A549 (cell line): ENCODE results near the gene SRA1.
"Not testable (repeated sequence)": the region's sequence is repeated elsewhere in the genome, so short reads cannot be mapped to it uniquely, and the experiment has no call there.

ENCODE experiments used
- EHMT2 ChIP-seq: fragments of 200-600 bp; sonication (generic); IDR thresholded peaks from 2 replicates; pipeline ENCODE4 v1.6.1; 2016; ENCODE audit warnings: antibody characterized with exemption, low read depth, mild to moderate bottlenecking, moderate library complexity
- HDAC2 ChIP-seq: fragments of 200-600 bp; sonication (generic); IDR thresholded peaks from 2 replicates; pipeline ENCODE4 v1.6.1; 2016
- JUN ChIP-seq, 2 experiments: fragments of >200 bp; sonication (Bioruptor Twin); formaldehyde crosslinking; IDR thresholded peaks; 2 replicates in 1 of 2; 3 replicates in 1 of 2; pipeline ENCODE4 v1.6.1; 2016 to 2017
- MAFK ChIP-seq: fragments of 450-650 bp; IDR thresholded peaks from 2 replicates; pipeline ENCODE4 v1.6.1; 2014; ENCODE audit not compliant: partially characterized antibody
- PHF8 ChIP-seq: fragments of 200-600 bp; sonication (generic); IDR thresholded peaks from 2 replicates; pipeline ENCODE4 v1.6.1; 2016; ENCODE audit warnings: low read depth, mild to moderate bottlenecking, antibody characterized with exemption, moderate library complexity, borderline replicate concordance
- POLR2A ChIP-seq: IDR thresholded peaks from 2 replicates; pipeline ENCODE4 v1.6.1; 2012; ENCODE audit warnings: mild to moderate bottlenecking, low read length
- SREBF2 ChIP-seq: fragments of 450-650 bp; IDR thresholded peaks from 2 replicates; pipeline ENCODE4 v1.6.1; 2014; ENCODE audit warnings: mild to moderate bottlenecking, moderate library complexity
- TFCP2L1 ChIP-seq: fragments of 250-450 bp; sonication (Bioruptor Pico); IDR thresholded peaks from 2 replicates; pipeline ENCODE4 v1.5.0; 2021; ENCODE audit warnings: mild to moderate bottlenecking
- TF ChIP-seq, protein P1 (sequence below): fragments of >200 bp; sonication (Bioruptor Twin); formaldehyde crosslinking; IDR thresholded peaks from 3 replicates; pipeline ENCODE4 v1.5.1; 2016
- TF ChIP-seq, protein P2 (sequence below): fragments of 200-600 bp; sonication (generic); IDR thresholded peaks from 2 replicates; pipeline ENCODE4 v1.6.1; 2016; ENCODE audit warnings: antibody characterized with exemption, mild to moderate bottlenecking, moderate library complexity

DNA sequence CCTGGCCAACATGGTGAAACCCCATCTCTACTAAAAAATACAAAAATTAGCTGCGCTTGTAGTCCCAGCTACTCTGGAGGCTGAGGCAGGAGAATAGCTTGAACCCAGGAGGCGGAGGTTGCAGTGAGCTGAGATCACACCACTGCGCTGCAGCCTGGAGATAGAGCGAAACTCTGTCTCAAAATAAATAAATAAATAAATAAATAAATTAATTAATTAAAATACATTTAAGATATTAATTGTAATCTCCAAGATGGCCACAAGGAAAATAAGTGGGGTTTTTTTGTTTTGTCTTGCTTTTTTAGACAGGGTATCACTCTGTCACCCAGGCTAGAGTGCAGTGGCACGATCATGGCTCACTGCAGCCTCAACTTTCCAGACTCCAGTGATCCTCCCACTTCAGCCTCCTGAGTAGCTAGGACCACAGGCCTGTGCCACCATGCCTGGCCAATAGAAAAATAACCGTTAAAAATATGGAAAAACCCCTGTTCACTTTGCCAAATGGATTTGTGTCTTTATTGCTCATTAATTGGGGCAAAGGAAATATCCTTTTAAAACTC is 22.0 kb upstream of the SRA1 start:
- TF ChIP-seq, protein P1, sequence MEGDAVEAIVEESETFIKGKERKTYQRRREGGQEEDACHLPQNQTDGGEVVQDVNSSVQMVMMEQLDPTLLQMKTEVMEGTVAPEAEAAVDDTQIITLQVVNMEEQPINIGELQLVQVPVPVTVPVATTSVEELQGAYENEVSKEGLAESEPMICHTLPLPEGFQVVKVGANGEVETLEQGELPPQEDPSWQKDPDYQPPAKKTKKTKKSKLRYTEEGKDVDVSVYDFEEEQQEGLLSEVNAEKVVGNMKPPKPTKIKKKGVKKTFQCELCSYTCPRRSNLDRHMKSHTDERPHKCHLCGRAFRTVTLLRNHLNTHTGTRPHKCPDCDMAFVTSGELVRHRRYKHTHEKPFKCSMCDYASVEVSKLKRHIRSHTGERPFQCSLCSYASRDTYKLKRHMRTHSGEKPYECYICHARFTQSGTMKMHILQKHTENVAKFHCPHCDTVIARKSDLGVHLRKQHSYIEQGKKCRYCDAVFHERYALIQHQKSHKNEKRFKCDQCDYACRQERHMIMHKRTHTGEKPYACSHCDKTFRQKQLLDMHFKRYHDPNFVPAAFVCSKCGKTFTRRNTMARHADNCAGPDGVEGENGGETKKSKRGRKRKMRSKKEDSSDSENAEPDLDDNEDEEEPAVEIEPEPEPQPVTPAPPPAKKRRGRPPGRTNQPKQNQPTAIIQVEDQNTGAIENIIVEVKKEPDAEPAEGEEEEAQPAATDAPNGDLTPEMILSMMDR: not testable (repeated sequence)
- TF ChIP-seq, protein P2, sequence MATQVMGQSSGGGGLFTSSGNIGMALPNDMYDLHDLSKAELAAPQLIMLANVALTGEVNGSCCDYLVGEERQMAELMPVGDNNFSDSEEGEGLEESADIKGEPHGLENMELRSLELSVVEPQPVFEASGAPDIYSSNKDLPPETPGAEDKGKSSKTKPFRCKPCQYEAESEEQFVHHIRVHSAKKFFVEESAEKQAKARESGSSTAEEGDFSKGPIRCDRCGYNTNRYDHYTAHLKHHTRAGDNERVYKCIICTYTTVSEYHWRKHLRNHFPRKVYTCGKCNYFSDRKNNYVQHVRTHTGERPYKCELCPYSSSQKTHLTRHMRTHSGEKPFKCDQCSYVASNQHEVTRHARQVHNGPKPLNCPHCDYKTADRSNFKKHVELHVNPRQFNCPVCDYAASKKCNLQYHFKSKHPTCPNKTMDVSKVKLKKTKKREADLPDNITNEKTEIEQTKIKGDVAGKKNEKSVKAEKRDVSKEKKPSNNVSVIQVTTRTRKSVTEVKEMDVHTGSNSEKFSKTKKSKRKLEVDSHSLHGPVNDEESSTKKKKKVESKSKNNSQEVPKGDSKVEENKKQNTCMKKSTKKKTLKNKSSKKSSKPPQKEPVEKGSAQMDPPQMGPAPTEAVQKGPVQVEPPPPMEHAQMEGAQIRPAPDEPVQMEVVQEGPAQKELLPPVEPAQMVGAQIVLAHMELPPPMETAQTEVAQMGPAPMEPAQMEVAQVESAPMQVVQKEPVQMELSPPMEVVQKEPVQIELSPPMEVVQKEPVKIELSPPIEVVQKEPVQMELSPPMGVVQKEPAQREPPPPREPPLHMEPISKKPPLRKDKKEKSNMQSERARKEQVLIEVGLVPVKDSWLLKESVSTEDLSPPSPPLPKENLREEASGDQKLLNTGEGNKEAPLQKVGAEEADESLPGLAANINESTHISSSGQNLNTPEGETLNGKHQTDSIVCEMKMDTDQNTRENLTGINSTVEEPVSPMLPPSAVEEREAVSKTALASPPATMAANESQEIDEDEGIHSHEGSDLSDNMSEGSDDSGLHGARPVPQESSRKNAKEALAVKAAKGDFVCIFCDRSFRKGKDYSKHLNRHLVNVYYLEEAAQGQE: not testable (repeated sequence)
- TF ChIP-seq TFCP2L1 (CRISPR knock-in tag); POLR2A; MAFK; EHMT2; HDAC2; PHF8; SREBF2; JUN (IDR thresholded peaks at IDR 0.05): not testable (repeated sequence)
